D721Med (cell line): ENCODE data around the gene PEX7.

Source experiments
- DNase-seq: peaks from one replicate; pipeline ENCODE4 v3.0.0; 2011; ENCODE audit warnings: low spot score; ENCODE audit not compliant: insufficient read length
- FAIRE-seq: peaks from 2 replicates; lab custom pipeline; 2011; peaks lifted over from hg19 to GRCh38; lab: Jason Lieb, UNC
- TF ChIP-seq, protein P1 (sequence below): IDR thresholded peaks from 2 replicates; pipeline ENCODE4 v1.5.1; 2012; ENCODE audit warnings: mild to moderate bottlenecking, control low read depth; ENCODE audit not compliant: insufficient read depth; ENCODE audit errors: missing control alignments

Gene PEX7

DNA sequence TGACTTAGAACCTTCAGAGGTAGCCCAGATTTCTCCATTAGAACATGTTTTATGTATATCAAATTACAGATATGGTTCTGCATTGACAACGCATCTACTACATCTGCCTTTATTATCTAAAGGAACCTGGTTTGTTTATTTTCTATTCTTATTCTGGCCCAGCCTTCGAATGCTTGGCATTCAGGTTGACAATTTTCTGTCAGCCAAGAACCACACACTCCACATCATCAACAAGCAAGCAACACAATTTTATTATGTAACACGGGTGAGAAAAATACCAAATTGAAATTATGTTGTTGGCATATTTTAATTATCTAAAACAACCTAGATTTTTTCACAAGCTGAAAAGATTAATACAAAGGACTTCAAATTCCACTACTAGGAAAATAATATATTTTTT, 44.7 kb upstream of the PEX7 start:
- DNase-seq: no peak
- no peak for FAIRE-seq
- TF ChIP-seq, protein P1, sequence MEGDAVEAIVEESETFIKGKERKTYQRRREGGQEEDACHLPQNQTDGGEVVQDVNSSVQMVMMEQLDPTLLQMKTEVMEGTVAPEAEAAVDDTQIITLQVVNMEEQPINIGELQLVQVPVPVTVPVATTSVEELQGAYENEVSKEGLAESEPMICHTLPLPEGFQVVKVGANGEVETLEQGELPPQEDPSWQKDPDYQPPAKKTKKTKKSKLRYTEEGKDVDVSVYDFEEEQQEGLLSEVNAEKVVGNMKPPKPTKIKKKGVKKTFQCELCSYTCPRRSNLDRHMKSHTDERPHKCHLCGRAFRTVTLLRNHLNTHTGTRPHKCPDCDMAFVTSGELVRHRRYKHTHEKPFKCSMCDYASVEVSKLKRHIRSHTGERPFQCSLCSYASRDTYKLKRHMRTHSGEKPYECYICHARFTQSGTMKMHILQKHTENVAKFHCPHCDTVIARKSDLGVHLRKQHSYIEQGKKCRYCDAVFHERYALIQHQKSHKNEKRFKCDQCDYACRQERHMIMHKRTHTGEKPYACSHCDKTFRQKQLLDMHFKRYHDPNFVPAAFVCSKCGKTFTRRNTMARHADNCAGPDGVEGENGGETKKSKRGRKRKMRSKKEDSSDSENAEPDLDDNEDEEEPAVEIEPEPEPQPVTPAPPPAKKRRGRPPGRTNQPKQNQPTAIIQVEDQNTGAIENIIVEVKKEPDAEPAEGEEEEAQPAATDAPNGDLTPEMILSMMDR: no peak

DNA sequence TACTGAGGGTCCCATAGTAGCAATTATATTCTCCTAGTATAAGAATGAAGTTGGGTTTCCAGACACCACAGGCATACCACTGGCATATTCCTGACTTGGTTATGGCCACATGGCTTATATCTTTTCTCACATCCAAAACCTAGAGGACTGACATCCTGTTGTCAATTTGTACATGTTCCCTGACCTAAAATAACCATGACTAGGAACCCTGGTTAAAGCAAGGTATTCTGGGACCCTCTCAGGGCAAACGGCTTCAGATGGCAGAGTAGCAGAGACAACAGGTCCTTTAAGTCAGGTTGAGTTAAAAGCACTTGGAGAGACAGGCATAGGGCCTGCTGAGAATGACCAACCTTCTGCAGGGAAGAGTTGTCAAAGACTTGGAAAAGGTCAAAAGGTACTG, 42.7 kb upstream of the PEX7 start:
- TF ChIP-seq, protein P1: no peak
- DNase-seq (no peak), FAIRE-seq (no peak)

DNA sequence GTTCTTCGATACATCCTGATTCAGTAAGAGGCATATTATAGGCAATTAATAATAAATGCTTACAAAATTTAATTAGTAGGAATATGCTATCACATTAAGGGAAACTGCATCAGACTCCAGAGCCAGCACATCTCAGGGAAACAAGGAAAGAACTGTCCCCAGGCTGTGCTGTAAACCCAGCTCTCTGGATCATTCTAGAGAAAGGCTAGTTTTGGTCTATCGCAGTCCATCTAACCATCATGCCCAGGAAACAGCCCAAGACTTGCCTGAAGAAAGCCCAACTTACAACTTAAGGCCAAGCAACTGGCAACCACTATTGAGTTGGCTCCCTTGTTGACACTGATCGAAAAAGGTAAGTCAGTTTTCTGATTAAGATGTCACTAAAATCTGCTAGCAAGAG, 41.4 kb upstream of the PEX7 start:
- DNase-seq (no peak), FAIRE-seq (no peak)
- TF ChIP-seq, protein P1: no peak

DNA sequence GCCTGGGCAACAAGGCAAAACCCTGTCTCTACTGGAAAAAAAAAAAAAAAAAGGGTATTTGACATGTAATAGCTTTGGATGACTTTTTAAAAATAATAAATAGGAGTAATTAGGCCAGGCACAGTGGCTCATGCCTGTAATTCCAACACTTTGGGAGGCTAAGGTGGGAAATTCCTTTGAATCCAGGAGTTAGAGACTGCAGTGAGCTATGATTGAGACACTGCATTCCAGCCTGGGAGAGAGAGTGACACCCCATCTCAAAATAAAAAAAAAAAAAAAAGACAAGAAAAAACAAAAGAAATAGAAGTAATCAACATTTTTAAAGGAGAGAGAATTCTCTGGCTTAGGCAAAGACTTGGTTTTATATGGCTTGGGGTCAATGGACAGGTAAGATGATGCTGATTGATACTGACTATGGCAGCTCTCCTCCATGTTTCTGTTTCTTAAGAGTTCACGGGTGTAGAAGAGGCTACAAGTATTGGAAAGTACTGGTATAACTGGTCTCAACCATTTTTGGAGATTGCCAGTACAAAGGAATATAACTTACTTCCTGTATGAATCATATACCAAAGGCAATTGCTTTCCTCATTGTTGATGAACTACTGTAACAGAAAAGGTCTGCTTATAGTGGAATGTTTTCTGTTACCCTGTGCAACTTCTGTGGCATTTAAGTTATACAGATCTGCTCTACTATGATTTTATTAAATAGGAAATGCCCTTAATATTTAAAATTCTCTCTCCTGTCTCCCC, 40.2 kb upstream of the PEX7 start:
- TF ChIP-seq, protein P1: no peak
- no peak for DNase-seq
- FAIRE-seq: no peak

DNA sequence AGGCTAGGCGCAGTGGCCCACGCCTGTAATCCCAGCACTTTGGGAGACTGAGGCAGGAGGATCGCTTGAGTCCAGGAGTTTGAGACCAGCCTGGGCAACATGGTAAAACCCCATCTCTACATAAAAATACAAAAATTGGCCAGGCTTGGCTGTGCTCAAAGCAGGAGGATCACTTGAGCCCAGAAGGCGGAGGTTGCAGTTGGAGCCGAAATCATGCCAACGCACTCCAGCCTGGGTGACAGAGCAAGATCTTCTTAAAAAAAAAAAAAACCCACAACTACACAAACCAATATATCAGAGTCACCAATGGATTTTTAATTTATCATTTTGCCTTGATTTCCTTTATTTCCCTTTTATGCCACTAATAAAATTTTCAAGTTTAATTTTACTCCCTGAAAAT, 39.4 kb upstream of the PEX7 start:
- DNase-seq: no peak
- no peak for FAIRE-seq
- TF ChIP-seq, protein P1: no peak

DNA sequence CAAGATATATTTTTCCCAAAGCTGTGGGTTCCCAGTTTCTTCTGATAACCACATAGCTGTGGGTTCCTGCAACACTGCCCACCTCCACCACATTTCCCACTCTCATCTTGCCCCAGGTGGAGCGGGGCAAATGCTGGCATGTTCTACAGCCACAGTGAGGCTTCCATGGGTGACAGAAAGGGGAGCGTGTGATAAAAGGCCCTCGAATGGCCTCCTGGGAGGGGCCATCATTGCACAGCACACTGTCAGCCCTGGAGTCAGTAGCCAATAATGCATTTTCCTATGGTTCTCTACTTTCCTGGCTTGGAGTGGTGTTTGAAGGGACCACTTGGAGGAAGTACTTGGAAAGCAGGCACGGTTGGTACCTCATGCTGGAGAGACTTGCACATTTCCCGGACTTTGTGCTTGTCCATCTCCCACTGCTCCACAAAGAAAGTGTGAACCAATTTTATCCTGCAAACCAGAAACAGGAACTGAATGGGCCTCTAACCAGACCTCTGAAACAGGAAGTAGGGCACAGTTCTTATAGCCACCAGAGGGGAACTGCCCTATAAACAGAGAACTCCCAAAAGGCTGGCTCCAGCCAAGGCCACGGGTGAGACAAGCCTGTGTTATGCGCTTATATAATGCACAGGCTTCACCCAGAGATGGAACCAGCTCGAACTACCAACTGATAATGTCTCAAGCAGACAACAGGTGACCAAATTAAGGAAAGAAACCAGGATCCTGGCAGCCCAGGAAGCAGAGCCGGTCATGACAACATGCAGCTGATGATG, 38.7 kb upstream of the PEX7 start:
- no peak for DNase-seq
- FAIRE-seq: no peak
- TF ChIP-seq, protein P1: no peak

DNA sequence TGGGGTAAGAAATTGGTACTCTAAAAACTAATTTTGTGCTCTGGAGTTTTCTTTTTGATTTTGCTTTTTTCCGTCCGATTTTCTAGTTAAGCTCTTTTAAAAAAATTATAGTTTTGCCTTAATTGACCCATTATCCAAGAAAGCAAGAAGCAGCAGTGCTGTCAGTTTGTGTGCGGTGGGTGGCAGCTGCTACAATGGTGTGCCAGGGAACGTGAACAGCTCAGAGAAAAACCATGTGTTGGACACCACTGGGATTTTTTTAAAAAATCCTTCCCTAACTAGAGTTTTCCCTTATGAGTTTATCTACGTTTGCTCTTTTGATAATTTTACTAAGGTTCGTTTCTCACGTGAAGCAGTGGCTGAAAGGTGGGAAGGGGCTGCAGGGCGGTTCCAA, 38.1 kb upstream of the PEX7 start:
- TF ChIP-seq, protein P1: no peak
- FAIRE-seq (no peak), DNase-seq (no peak)
